Retinal pigment epithelial cell (primary cell): ENCODE results near the gene LIN7B.

ENCODE experiments used
- DNase-seq: peaks from one replicate; pipeline ENCODE4 v3.0.0-alpha.2; 2010; ENCODE audit warnings: low read depth
- H3K4me3 ChIP-seq: 2 replicates; pipeline ENCODE4 v1.5.1; 2011; ENCODE audit warnings: mild to moderate bottlenecking, low read length, control low read depth, moderate library complexity
- TF ChIP-seq, protein P1 (sequence below): conservative IDR thresholded peaks from 2 replicates; pipeline ENCODE4 v1.5.1; 2011; ENCODE audit warnings: low read depth, low read length, control low read depth, inconsistent platforms

The LIN7B gene

DNA sequence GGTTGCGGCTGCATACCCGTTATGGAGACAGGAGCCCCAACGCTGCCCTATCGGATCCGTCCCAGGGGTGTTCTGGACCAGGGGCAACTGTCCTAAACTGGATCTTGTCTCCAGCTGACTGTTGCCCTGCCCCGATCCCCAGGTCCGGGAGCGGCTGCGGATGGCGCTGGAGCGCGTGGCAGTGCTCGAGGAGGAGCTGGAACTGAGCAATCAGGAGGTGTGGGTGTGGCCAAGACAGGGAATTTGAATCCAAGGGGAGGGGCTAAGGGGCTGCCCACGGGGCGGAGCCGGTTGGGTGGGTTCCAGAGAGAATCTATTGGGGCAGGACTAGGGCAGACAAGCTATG is 15.0 kb downstream of the LIN7B start:
- TF ChIP-seq, protein P1, sequence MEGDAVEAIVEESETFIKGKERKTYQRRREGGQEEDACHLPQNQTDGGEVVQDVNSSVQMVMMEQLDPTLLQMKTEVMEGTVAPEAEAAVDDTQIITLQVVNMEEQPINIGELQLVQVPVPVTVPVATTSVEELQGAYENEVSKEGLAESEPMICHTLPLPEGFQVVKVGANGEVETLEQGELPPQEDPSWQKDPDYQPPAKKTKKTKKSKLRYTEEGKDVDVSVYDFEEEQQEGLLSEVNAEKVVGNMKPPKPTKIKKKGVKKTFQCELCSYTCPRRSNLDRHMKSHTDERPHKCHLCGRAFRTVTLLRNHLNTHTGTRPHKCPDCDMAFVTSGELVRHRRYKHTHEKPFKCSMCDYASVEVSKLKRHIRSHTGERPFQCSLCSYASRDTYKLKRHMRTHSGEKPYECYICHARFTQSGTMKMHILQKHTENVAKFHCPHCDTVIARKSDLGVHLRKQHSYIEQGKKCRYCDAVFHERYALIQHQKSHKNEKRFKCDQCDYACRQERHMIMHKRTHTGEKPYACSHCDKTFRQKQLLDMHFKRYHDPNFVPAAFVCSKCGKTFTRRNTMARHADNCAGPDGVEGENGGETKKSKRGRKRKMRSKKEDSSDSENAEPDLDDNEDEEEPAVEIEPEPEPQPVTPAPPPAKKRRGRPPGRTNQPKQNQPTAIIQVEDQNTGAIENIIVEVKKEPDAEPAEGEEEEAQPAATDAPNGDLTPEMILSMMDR = no peak
- no peak overlapping the region for H3K4me3 ChIP-seq
- no peak for DNase-seq

DNA sequence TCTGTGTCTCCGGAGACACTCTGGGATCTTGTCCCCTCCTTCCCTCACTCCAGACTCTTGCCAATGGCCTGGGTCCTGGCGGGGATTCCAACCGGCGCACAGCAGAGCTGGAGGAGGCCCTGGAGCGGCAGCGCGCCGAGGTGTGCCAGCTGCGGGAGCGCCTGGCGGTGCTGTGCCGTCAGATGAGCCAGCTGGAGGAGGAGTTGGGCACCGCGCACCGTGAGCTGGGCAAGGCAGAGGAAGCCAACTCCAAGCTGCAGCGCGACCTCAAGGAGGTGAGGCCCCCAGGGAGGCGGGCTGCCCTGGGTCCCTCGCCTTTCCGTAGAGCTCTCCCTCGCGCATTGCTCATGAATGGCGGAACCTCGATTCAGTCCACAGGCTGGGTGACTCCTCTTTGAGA is 16.2 kb downstream of the LIN7B start:
- no peak overlapping the region for H3K4me3 ChIP-seq
- no peak for DNase-seq
- TF ChIP-seq, protein P1 = no peak

DNA sequence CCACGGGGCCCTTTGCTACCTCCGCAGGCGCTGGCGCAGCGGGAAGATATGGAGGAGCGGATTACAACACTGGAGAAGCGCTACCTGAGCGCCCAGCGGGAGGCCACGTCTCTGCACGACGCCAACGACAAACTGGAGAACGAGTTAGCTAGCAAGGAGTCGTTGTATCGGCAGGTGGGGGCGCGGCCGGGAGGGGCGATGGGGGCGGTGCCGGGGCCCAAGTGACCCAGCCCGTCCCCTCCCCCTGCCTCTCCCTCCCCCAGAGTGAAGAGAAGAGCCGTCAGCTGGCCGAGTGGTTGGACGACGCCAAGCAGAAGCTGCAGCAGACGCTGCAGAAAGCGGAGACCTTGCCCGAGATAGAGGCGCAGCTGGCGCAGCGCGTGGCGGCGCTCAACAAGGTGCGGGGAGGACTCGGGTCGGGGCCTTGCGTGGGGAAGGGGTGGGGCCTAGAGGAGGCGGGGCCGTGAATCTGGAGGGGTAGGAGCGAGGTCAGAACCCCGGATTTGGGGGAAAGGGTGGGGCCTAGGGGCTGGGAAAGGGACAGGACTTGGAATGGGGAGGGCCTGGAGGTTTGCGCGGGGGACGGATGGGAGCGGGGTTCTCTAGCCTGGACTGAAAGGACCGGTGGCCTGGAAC is 18.9 kb downstream of the LIN7B start:
- peak overlapping the region; percentile 13 for H3K4me3 ChIP-seq
- DNase-seq = no peak
- TF ChIP-seq, protein P1 = no peak

DNA sequence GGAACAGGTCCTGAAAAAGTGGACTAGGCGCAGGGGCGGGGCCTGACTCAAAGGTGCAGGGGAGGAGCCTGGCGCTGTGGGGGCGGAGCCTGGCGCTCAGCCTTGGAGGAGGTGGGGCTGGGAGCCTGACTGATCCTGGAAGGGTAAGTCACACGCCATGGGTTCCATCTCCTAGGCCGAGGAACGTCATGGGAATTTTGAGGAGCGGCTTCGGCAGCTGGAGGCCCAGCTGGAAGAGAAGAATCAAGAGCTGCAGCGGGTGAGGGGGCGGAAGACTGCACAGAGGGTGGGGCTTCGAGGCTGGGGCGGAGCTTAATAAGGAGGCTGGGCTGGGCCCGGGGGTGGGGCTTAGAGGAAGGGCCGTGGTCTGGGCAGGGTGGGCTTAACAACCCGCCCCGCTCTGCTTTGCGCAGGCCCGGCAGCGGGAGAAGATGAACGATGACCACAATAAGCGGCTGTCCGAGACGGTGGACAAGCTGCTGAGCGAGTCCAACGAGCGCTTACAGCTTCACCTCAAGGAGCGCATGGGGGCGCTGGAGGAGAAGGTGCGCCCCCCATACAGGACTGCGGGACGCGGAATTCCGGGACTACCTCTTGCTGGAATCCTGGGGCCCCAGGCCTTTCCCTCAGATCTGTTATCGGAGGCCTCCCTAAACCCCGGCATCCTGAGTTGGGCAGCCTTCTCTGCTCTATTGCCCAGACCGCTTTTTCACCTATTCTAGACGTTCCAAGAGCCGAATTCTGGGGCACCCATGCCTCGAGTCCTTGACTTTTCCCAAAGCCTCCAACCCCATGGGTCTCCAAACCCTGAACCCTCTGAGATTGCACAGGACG is 19.7 kb downstream of the LIN7B start:
- H3K4me3 ChIP-seq = peak overlapping the region; percentile 27
- TF ChIP-seq, protein P1 = peak; percentile 16
- no peak for DNase-seq

DNA sequence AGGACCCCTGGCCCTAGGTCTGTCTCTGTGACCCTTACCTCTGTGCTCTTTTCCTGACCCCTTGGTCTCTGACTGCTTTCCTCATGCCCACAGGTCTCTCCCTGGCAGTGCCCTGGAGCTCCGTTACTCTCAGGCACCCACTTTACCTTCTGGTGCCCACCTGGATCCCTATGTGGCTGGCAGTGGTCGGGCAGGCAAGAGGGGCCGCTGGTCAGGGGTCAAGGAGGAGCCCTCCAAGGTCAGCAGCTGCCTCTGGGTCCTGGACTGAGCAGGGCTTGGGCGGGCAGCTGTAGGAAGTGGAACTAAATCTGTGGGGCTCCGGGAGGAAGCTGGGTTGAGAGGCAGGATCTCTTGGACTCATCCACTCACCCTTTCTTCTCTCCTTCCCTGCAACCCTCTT is 21.5 kb downstream of the LIN7B start:
- H3K4me3 ChIP-seq = no peak overlapping the region
- DNase-seq = no peak
- TF ChIP-seq, protein P1 = no peak

DNA sequence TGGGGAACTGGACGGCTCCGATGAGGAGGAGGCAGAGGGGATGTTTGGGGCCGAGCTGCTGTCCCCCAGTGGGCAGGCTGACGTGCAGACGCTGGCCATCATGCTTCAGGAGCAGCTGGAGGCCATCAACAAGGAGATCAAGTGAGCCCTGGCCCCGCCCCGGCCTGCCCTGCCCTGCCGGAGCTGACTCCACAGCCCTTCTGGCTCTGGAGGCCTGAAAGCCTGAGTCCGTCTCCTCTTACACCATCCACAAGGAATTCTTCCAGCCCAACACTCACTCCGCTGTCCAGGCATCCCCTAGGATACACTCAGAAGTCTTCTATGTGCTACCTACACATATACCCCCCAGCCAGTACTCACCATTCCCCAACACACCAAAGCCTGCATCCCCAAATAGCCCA is 22.6 kb downstream of the LIN7B start:
- no peak overlapping the region for H3K4me3 ChIP-seq
- DNase-seq = no peak
- TF ChIP-seq, protein P1 = no peak

DNA sequence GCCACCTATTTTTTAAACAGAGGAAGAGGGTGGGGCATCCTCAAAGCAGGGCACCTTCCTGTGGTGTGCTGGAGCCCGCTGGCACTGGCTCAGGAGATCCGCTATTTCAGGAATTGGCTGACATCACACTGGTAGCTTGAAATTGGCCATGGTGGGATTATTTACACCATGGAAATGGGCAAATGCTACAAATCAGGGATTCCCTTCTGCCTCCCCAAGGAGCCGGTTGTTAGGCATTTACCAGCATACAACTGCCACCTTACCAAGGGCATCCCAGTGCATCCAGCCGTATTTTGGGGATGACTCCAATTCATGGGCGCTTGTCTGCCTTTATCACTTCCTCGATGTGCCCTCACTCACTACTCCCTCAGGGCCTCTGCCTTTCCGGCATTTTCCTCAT is 26.8 kb downstream of the LIN7B start:
- no peak for DNase-seq
- no peak overlapping the region for H3K4me3 ChIP-seq
- TF ChIP-seq, protein P1 = no peak
